OCI-LY7 (cell line): ENCODE measurements around the gene CCDC146. TPM values are rescaled to one million over a fixed set of nuclear protein-coding genes. Genes with fewer than 3 reads are reported as not detected.
"Not testable (repeated sequence)": the region's sequence is repeated elsewhere in the genome, so short reads cannot be mapped to it uniquely, and the experiment has no call there.

ENCODE experiments used
- BruUV-seq: library from RNA; stranded (reverse); fragments of 400-500 nt; replicated peaks from 2 replicates; lab custom pipeline; 2021; lab: Mats Ljungman, UMichigan
- CTCF ChIA-PET: fragments of 300-600 bp; sonication (Branson Sonifier 250); formaldehyde crosslinking; loops from one replicate; lab custom pipeline; 2022; ENCODE audit warnings: antibody characterized with exemption; ENCODE audit not compliant: unreplicated experiment; lab: Charles Lee
- POLR2A ChIA-PET: fragments of 300-600 bp; sonication (Branson Sonifier 250); formaldehyde crosslinking; loops from one replicate; lab custom pipeline; 2022; ENCODE audit warnings: antibody characterized with exemption; lab: Charles Lee
- DNase-seq: peaks from one replicate; pipeline ENCODE4 v3.0.0-alpha.2; 2015; ENCODE audit warnings: low spot score
- H2AFZ ChIP-seq: fragments of 200-600 bp; sonication (generic), shearing (Covaris generic); 2 replicates; pipeline ENCODE4 v1.6.1; 2014; ENCODE audit warnings: mild to moderate bottlenecking, antibody characterized with exemption, low read length, moderate library complexity
- H3K27ac ChIP-seq: fragments of 200-600 bp; sonication (generic); 2 replicates; pipeline ENCODE4 v1.5.1; 2014; ENCODE audit warnings: mixed run types, low read depth, mild to moderate bottlenecking, moderate library complexity, low read length, inconsistent platforms; ENCODE audit not compliant: poor library complexity, severe bottlenecking
- H3K36me3 ChIP-seq: fragments of 200-600 bp; sonication (generic); 2 replicates; pipeline ENCODE4 v1.6.1; 2014; ENCODE audit warnings: mild to moderate bottlenecking, antibody characterized with exemption, low read length, moderate library complexity, mixed read lengths; ENCODE audit not compliant: insufficient read depth
- H3K4me1 ChIP-seq: fragments of 200-600 bp; sonication (generic); 2 replicates; pipeline ENCODE4 v1.5.1; 2014; ENCODE audit warnings: mild to moderate bottlenecking, low read length; ENCODE audit not compliant: insufficient read depth, poor library complexity, severe bottlenecking
- H3K4me2 ChIP-seq: fragments of 200-600 bp; sonication (generic); 2 replicates; pipeline ENCODE4 v1.6.1; 2014; ENCODE audit warnings: mild to moderate bottlenecking, low read length
- H3K4me3 ChIP-seq: fragments of 200-600 bp; sonication (generic); 2 replicates; pipeline ENCODE4 v1.5.1; 2014; ENCODE audit warnings: mild to moderate bottlenecking, low read depth, low read length; ENCODE audit not compliant: poor library complexity, severe bottlenecking
- H3K79me2 ChIP-seq: fragments of 200-600 bp; sonication (generic); 2 replicates; pipeline ENCODE4 v1.6.1; 2016; ENCODE audit warnings: low read depth, mild to moderate bottlenecking, low read length, moderate library complexity, mixed read lengths; ENCODE audit not compliant: insufficient read depth
- H3K9me2 ChIP-seq: fragments of 200-600 bp; sonication (generic); 2 replicates; pipeline ENCODE4 v1.6.1; 2016; ENCODE audit warnings: mild to moderate bottlenecking, low read length, mixed read lengths; ENCODE audit not compliant: insufficient read depth
- H3K9me3 ChIP-seq: fragments of 200-600 bp; sonication (generic); 2 replicates; pipeline ENCODE4 v1.6.1; 2014; ENCODE audit warnings: mild to moderate bottlenecking, mixed run types, low read length, mixed read lengths
- H4K20me1 ChIP-seq: fragments of 200-600 bp; sonication (generic); 2 replicates; pipeline ENCODE4 v1.6.1; 2014; ENCODE audit warnings: mild to moderate bottlenecking, antibody characterized with exemption, low read length, moderate library complexity, mixed read lengths; ENCODE audit not compliant: insufficient read depth
- CTCF ChIP-seq: fragments of 200-600 bp; sonication (generic); conservative IDR thresholded peaks from 2 replicates; pipeline ENCODE4 v1.5.1; 2014; ENCODE audit warnings: mild to moderate bottlenecking, antibody characterized with exemption, low read length, moderate library complexity, mixed read lengths
- EZH2phosphoT487 ChIP-seq: fragments of 200-600 bp; sonication (generic); IDR thresholded peaks from 2 replicates; pipeline ENCODE4 v1.6.1; 2018; ENCODE audit warnings: low read depth, borderline replicate concordance, mild to moderate bottlenecking, mixed run types, antibody characterized with exemption, low read length, moderate library complexity, mixed read lengths
- intact Hi-C: fragments of 100-400 bp; cut with micrococcal nuclease; formaldehyde crosslinking; loops from one replicate; pipeline ENCODE4 v1.10.0; 2022; ENCODE audit not compliant: unreplicated experiment
- total RNA-seq, 2 experiments: library from RNA; depleted of rRNA in 1 of 2; stranded (reverse); fragments of >200 nt in 1 of 2; shearing (Covaris generic) in 1 of 2; gene quantifications; 2 replicates each; pipeline ENCODE4 v1.2.3, GENCODE V29; 2014 to 2022

The CCDC146 gene
- total RNA-seq, 2 experiments from 2014 or later: 3.0 to 3.2 TPM

GRCh38 chr7:77330169-77330882 lies 207.9 kb downstream of the CCDC146 start:
- Histone ChIP-seq H3K9me3 (no peaks in the 10 kb centered on the region), H3K27ac (no peak overlapping the region), H3K4me2 (no peak overlapping the region; the same call in 1 of the 2 replicates), H3K4me3 (no peak overlapping the region), H4K20me1 (no peaks in the 10 kb centered on the region), H3K9me2 (no peaks in the 10 kb centered on the region), H3K4me1 (peaks cover 10% of the 10 kb centered on the region), H3K36me3 (no peaks in the 10 kb centered on the region), H2AFZ (peak overlapping the region; percentile 65), H3K79me2 (no peaks in the 10 kb centered on the region)
- ChIA-PET POLR2A (no interaction called here), CTCF (no interaction called here)
- intact Hi-C loops: loop anchor here (2.0 kb wide), 1 partner anchor 208 kb away; the partner anchor contains the start of gene CCDC146
- TF ChIP-seq EZH2phosphoT487 (no peak), CTCF (no peak)
- peak; percentile 17 for DNase-seq
- no TSS peak for BruUV-seq

GRCh38 chr7:77331938-77332695 lies 209.7 kb downstream of the CCDC146 start:
- BruUV-seq: no TSS peak
- TF ChIP-seq EZH2phosphoT487: no peak
- peak; percentile 83 for TF ChIP-seq CTCF
- Histone ChIP-seq H3K36me3 (no peaks in the 10 kb centered on the region), H3K9me3 (no peaks in the 10 kb centered on the region), H3K27ac (no peak overlapping the region), H3K79me2 (no peaks in the 10 kb centered on the region), H2AFZ (no peak overlapping the region), H3K4me3 (no peak overlapping the region), H3K4me1 (peaks cover 10% of the 10 kb centered on the region), H3K9me2 (no peaks in the 10 kb centered on the region), H3K4me2 (no peak overlapping the region), H4K20me1 (no peaks in the 10 kb centered on the region)
- peak; percentile 81 for DNase-seq
- intact Hi-C loops: loop anchor here (2.0 kb wide), 2 partner anchors 85 to 209 kb away; partner anchors contain the start of gene CCDC146
- CTCF ChIA-PET: interaction anchor here (0.6 to 1.0 kb wide), 3 partner anchors 23 to 87 kb away, joined by 3 to 5 read pairs (median 3); no protein-coding TSS in a partner anchor
- POLR2A ChIA-PET: interaction anchor here (0.5 to 0.7 kb wide), 6 partner anchors 42 to 1063 kb away, joined by 3 to 5 read pairs (median 4); no protein-coding TSS in a partner anchor

GRCh38 chr7:77334039-77334438 lies 211.6 kb downstream of the CCDC146 start:
- H2AFZ ChIP-seq, CTCF ChIA-PET, H3K4me1 ChIP-seq, H3K4me3 ChIP-seq, intact Hi-C loops, H3K79me2 ChIP-seq, H3K36me3 ChIP-seq, DNase-seq, H3K9me2 ChIP-seq, H3K4me2 ChIP-seq, H4K20me1 ChIP-seq, H3K9me3 ChIP-seq, H3K27ac ChIP-seq, BruUV-seq: not testable (repeated sequence)
- POLR2A ChIA-PET: interaction anchor here (1.1 kb wide), 1 partner anchor 87 kb away, joined by 3 read pairs; no protein-coding TSS in a partner anchor
